H1 (cell line): ENCODE data around the gene LCN2. TPM values are rescaled to one million over a fixed set of nuclear protein-coding genes. Genes with fewer than 3 reads are reported as not detected.

ENCODE experiments used
- CBX8 ChIP-seq: fragments of 300-800, 300-1000 bp; sonication (generic); IDR thresholded peaks from 2 replicates; pipeline ENCODE4 v1.7.1; 2016; ENCODE audit warnings: low read depth, low read length, borderline replicate concordance
- CHD2 ChIP-seq: IDR thresholded peaks from 2 replicates; pipeline ENCODE4 v1.6.1; 2012; ENCODE audit warnings: low read length, improper control_type of control experiment
- SAP30 ChIP-seq: fragments of 300-600 bp; sonication (generic); IDR thresholded peaks from 2 replicates; pipeline ENCODE4 v1.7.1; 2012; ENCODE audit warnings: low read length, moderate library complexity, mild to moderate bottlenecking, inconsistent platforms; ENCODE audit not compliant: insufficient read depth, insufficient replicate concordance
- SUZ12 ChIP-seq: fragments of 200-600 bp; sonication (generic); IDR thresholded peaks from 2 replicates; pipeline ENCODE4 v1.6.1; 2012; ENCODE audit warnings: mild to moderate bottlenecking, inconsistent platforms, low read length, moderate library complexity, mixed read lengths
- TAF1 ChIP-seq: IDR thresholded peaks from 2 replicates; pipeline ENCODE4 v1.6.1; 2011; ENCODE audit warnings: mild to moderate bottlenecking, low read depth, low read length
- TAF7 ChIP-seq: optimal IDR thresholded peaks from 2 replicates; pipeline ENCODE3; 2011; ENCODE audit warnings: low read depth, mild to moderate bottlenecking, inconsistent platforms, low read length, moderate library complexity, borderline replicate concordance
- polyA plus RNA-seq, 7 experiments: library from polyadenylated mRNA; depleted of rRNA in 3 of 7; stranded (reverse) in 5 of 7; unstranded in 2 of 7; fragments of >200 nt in 5 of 7; fragments of 200-250 nt in 2 of 7; gene quantifications; 1 replicate in 5 of 7; 2 replicates in 1 of 7; 4 replicates in 1 of 7; pipeline versions ENCODE4 v1.2.1 to v1.2.3, GENCODE V29; 2011 to 2013; ENCODE audit warnings: missing spikeins in 2 of 7, mixed read lengths in 2 of 7
- total RNA-seq: library from RNA; stranded (reverse); fragmentation: NEBNext Ultra II Directional; extraction: Animal tissue kit (Norgen Biotek cat#: 25700); gene quantifications from 2 replicates; pipeline ENCODE4 v1.2.1, GENCODE V29; 2021
- TF ChIP-seq, protein P1 (sequence below): fragments of 300-600 bp; sonication (generic); IDR thresholded peaks from 2 replicates; pipeline ENCODE4 v1.7.1; 2012; ENCODE audit warnings: low read length, moderate library complexity, mild to moderate bottlenecking, inconsistent platforms; ENCODE audit not compliant: insufficient replicate concordance
- TF ChIP-seq, protein P2 (sequence below), 3 experiments: IDR thresholded peaks; 1 replicate in 2 of 3; 2 replicates in 1 of 3; pipeline versions ENCODE4 v1.5.1 to v1.6.1; 2011; ENCODE audit warnings: low read length in 3 of 3, mild to moderate bottlenecking in 3 of 3, inconsistent platforms in 2 of 3, low read depth in 1 of 3, moderate library complexity in 1 of 3; ENCODE audit not compliant: insufficient read depth in 1 of 3; ENCODE audit errors: control extremely low read depth in 1 of 3

Gene LCN2
- total and polyA plus RNA-seq, 2 of the 8 experiments (the other 6 are each of a cell fraction or from before 2014, with no cell fraction given) = 1.1 to 1.6 TPM

DNA sequence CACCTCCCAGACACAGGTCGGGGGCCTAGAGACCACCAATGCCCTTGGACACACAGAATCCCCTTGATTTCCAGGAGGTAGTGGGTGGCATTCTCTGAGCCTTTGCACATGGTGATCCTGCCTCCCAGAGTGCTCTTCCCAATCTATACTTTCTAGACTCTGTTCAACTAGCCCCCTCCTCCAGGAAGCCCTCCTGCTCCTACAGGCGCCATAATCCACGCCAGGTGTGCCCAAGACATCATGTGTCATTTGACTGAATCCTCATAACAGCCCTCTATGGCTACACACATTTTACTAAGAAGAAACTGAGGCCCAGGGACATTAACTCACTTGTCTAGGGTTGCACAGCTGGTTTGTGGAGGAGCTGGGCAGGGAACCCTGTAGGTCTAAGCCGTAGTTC lies 18.0 kb downstream of the LCN2 start (continued):
- TF ChIP-seq, protein P1, sequence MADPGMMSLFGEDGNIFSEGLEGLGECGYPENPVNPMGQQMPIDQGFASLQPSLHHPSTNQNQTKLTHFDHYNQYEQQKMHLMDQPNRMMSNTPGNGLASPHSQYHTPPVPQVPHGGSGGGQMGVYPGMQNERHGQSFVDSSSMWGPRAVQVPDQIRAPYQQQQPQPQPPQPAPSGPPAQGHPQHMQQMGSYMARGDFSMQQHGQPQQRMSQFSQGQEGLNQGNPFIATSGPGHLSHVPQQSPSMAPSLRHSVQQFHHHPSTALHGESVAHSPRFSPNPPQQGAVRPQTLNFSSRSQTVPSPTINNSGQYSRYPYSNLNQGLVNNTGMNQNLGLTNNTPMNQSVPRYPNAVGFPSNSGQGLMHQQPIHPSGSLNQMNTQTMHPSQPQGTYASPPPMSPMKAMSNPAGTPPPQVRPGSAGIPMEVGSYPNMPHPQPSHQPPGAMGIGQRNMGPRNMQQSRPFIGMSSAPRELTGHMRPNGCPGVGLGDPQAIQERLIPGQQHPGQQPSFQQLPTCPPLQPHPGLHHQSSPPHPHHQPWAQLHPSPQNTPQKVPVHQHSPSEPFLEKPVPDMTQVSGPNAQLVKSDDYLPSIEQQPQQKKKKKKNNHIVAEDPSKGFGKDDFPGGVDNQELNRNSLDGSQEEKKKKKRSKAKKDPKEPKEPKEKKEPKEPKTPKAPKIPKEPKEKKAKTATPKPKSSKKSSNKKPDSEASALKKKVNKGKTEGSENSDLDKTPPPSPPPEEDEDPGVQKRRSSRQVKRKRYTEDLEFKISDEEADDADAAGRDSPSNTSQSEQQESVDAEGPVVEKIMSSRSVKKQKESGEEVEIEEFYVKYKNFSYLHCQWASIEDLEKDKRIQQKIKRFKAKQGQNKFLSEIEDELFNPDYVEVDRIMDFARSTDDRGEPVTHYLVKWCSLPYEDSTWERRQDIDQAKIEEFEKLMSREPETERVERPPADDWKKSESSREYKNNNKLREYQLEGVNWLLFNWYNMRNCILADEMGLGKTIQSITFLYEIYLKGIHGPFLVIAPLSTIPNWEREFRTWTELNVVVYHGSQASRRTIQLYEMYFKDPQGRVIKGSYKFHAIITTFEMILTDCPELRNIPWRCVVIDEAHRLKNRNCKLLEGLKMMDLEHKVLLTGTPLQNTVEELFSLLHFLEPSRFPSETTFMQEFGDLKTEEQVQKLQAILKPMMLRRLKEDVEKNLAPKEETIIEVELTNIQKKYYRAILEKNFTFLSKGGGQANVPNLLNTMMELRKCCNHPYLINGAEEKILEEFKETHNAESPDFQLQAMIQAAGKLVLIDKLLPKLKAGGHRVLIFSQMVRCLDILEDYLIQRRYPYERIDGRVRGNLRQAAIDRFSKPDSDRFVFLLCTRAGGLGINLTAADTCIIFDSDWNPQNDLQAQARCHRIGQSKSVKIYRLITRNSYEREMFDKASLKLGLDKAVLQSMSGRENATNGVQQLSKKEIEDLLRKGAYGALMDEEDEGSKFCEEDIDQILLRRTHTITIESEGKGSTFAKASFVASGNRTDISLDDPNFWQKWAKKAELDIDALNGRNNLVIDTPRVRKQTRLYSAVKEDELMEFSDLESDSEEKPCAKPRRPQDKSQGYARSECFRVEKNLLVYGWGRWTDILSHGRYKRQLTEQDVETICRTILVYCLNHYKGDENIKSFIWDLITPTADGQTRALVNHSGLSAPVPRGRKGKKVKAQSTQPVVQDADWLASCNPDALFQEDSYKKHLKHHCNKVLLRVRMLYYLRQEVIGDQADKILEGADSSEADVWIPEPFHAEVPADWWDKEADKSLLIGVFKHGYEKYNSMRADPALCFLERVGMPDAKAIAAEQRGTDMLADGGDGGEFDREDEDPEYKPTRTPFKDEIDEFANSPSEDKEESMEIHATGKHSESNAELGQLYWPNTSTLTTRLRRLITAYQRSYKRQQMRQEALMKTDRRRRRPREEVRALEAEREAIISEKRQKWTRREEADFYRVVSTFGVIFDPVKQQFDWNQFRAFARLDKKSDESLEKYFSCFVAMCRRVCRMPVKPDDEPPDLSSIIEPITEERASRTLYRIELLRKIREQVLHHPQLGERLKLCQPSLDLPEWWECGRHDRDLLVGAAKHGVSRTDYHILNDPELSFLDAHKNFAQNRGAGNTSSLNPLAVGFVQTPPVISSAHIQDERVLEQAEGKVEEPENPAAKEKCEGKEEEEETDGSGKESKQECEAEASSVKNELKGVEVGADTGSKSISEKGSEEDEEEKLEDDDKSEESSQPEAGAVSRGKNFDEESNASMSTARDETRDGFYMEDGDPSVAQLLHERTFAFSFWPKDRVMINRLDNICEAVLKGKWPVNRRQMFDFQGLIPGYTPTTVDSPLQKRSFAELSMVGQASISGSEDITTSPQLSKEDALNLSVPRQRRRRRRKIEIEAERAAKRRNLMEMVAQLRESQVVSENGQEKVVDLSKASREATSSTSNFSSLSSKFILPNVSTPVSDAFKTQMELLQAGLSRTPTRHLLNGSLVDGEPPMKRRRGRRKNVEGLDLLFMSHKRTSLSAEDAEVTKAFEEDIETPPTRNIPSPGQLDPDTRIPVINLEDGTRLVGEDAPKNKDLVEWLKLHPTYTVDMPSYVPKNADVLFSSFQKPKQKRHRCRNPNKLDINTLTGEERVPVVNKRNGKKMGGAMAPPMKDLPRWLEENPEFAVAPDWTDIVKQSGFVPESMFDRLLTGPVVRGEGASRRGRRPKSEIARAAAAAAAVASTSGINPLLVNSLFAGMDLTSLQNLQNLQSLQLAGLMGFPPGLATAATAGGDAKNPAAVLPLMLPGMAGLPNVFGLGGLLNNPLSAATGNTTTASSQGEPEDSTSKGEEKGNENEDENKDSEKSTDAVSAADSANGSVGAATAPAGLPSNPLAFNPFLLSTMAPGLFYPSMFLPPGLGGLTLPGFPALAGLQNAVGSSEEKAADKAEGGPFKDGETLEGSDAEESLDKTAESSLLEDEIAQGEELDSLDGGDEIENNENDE = no peak
- TF ChIP-seq CHD2 (no peak), SAP30 (no peak), CBX8 (no peak), TAF1 (no peak), TAF7 (no peak), SUZ12 (no peak)
- TF ChIP-seq, protein P2, sequence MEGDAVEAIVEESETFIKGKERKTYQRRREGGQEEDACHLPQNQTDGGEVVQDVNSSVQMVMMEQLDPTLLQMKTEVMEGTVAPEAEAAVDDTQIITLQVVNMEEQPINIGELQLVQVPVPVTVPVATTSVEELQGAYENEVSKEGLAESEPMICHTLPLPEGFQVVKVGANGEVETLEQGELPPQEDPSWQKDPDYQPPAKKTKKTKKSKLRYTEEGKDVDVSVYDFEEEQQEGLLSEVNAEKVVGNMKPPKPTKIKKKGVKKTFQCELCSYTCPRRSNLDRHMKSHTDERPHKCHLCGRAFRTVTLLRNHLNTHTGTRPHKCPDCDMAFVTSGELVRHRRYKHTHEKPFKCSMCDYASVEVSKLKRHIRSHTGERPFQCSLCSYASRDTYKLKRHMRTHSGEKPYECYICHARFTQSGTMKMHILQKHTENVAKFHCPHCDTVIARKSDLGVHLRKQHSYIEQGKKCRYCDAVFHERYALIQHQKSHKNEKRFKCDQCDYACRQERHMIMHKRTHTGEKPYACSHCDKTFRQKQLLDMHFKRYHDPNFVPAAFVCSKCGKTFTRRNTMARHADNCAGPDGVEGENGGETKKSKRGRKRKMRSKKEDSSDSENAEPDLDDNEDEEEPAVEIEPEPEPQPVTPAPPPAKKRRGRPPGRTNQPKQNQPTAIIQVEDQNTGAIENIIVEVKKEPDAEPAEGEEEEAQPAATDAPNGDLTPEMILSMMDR (IDR thresholded peaks at IDR 0.05; ENCODE audit: control extremely low read depth in 1 of 3, insufficient read depth in 1 of 3, low read depth in 1 of 3, low read length in 3 of 3) = no peak
